Esophagus mucosa (tissue), 1 donor: ENCODE measurements around the gene ABCA4. TPM values are rescaled to one million over a fixed set of nuclear protein-coding genes. Genes with fewer than 3 reads are reported as not detected.

Experiments used
- ATAC-seq: fragments of 200-7000 bp; cut with Tn5 transposase; one replicate; pipeline ENCODE4 v1.9.1; 2020
- total RNA-seq: library from RNA; stranded (reverse); gene quantifications from one replicate; pipeline ENCODE4 v1.2.4, GENCODE V29; 2023
- donor health status: DM: yes; HTN: yes; CAD: no.

ABCA4 gene
- total RNA-seq, 1 donor from 2014 or later, result 0.08 TPM

DNA sequence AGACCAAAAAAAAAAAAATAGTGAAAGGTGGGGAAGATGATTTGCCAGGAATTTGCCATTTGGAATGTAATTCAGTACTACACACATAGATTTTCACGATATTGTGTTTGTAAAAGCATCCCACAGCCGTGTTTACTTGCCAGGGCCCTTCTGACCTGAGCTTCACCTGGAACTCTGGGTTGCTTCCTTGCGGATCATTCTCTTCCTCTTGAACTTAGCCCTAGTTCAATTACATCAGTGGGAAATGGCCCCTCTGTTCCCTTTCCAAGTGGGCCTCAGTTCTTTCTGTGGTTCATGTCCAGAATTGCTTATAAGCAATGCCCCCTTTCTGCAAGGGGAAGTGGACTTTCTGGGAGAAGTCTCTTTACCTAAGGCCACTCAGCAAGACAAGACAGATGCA is 41.0 kb downstream of the ABCA4 start:
- no peak for ATAC-seq

DNA sequence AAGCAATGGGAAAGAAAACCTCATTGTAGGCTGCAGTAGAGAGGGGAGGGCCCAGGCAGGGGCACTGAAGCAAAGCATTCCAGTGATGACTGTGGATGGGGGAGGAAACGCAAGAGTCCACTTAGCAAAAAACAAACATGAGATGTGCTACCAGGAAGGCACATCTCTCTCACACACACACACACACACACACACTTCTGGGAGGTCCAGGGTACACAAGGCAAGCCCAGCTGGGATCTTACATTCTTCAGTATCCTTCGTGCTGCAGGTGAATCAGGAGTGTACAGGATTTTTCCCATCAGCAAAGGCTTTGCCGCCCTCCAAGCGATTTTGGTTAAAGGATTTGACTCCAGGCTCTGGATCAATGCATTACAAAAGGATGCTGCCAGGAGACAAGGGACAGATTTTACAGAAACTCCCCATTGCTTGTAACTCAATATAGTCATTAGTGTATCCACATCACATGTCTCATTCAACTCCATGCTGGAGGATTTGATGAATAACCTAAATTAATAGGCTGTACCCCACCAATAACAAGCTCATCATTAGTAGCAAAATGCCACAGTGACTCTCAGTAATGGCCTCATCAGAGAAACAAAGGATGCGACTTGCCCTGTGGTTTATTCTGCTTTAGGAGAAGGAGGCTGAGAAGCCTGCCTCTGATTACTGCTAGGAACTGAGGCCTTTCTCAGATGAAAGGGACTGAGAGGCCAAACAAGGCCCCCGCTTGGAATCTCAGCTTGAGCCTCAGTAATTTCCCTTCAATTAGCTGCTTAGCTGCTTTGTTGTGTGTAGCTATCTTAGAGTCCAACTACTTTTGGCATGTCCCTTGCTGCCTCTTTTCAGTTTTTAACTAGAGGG is 41.6 kb downstream of the ABCA4 start:
- ATAC-seq, result no peak

DNA sequence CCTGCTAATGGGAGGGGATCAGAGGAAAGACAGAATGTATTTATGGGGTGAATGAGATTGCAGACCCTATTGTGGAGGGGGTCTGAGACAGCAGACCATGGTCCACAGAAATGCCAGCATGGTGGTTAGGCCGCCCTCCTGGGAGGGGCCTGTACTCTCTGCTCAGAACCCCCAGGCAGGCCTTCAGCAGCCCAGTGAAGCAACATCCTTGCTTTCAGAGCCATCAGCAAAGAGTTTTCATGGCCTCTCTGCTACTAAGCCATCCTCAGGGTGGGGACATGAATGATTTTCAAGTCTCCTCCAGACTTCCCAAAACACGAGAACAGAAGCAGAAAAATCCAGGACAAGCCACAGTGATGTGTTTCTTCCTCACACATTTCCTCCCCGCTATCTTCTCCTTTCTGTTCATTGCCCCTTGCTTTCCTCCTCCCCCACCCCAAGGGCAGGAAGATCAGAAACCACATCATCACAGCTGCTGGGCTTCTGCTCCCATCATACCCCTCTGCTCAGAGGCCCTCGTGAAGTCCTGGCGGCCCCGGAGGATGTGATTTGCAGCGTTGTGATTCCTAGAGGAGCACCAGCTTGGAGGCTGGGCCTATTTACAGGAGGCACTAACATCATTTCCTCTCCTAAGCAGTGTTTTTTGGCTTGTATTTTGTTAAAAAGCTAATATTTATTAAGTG is 48.0 kb downstream of the ABCA4 start:
- ATAC-seq, result no peak

DNA sequence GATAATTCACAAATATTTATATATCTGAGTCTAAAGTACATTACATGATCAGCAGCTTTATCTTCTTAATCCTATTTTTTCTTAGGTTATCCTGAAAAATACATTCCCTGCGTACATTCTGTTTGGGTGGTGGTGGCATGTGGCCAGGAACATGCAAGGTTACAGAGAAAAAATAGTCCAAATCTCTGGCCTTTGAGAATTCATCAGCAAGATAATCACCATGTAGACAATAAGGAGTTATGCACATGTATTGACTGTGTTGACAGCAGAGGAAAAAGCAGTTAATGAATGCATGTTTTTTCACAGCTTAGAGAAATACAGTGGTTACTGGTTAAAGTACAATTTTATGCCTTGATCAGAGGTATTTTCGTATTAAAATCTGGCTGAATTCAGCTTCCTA is 49.0 kb downstream of the ABCA4 start:
- ATAC-seq, result no peak

DNA sequence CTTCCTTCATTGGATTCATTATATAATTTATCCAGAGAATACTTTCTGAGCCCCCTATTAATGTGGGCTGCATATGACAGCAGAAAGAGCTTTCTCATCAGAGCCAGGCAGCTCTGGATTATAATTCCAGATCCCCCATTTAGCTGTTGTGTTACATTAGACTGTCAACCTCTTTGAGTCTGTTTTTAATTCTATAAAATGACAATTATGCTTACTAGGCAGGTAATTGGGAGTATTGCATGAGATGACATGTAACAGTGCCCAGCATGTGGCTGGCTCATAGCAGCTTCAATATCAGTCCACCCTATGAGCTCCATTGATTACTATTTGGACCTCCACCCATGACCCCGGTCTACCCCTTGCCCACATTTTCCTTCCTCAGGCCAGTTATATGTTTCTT is 49.6 kb downstream of the ABCA4 start:
- no peak for ATAC-seq

DNA sequence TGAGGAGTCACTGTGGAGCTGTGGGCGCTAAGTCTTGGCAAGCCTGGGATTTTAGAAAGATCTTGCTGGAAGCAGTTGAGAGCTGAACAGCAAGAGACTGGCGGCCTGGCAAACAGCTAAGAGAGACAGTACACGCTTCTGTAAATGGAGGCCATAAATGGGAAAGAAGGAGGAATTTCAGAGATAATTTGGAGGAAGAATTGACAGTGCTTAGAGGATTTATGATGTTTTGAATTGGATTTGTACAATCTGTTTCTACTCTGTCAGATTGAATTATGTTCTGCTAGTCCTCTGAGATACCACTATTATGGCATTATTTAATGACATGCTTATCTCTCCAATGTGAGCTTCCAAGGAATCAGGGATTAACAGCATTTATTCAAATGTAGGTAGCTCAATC is 50.1 kb downstream of the ABCA4 start:
- ATAC-seq, result no peak

DNA sequence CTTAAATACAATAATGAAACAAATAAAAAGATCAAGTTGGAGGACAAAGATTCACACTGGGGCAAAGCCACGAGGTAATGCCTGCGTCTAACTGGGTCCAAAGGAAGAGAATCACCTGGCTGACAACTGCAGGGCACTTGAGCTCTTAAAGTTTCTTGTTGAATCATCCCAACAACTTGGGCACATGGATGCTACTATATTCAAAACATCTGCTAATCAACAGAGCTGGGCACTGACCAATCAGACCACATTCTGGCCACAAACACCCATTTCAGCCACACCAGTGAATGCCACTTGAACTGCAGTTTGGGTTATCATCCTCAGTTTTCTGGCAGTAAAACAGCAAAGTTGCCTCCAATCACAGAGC is 51.0 kb downstream of the ABCA4 start:
- ATAC-seq, result no peak

DNA sequence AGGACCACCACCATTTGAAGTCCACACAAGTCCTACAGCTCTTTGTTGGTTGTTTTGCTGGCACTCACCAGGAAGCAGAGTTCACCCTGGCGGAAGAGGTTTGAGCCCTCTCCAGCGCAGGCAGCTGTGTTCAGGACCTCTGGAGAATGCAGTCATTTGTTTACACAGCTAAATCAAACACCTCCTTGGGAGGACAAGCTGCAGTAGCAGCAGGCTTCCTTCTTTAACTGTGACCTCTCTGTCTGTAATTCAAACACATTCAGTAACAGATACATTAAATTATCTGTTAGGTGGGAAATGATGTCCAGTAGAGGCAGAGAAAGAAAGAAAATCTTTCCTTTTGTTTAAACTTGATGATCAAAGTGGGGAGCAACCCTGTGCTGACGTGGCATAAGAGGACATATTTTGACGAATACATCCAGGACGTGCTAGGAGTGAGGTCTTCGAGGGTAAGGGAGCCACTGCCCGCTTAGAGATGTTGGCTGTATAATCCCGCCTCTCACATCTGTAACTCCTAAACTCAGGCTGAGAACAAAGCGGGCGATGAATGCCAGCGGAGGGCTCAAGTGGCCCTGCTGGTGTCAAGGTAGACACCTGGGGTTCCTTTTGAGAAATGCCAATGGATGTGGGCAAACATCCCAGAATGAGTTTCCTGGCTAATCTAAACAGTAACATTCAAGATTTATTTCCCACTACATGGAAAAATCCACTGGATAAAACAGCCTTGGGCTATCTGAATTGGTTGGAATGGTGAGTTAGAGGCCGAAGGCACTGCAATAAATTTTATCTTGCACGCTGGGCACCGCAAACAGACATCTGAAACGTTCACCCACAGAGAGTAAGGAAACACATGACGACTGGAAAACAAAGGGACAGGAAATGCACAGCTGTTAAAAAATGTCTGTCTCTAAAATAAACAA is 51.7 kb downstream of the ABCA4 start:
- ATAC-seq, result no peak

DNA sequence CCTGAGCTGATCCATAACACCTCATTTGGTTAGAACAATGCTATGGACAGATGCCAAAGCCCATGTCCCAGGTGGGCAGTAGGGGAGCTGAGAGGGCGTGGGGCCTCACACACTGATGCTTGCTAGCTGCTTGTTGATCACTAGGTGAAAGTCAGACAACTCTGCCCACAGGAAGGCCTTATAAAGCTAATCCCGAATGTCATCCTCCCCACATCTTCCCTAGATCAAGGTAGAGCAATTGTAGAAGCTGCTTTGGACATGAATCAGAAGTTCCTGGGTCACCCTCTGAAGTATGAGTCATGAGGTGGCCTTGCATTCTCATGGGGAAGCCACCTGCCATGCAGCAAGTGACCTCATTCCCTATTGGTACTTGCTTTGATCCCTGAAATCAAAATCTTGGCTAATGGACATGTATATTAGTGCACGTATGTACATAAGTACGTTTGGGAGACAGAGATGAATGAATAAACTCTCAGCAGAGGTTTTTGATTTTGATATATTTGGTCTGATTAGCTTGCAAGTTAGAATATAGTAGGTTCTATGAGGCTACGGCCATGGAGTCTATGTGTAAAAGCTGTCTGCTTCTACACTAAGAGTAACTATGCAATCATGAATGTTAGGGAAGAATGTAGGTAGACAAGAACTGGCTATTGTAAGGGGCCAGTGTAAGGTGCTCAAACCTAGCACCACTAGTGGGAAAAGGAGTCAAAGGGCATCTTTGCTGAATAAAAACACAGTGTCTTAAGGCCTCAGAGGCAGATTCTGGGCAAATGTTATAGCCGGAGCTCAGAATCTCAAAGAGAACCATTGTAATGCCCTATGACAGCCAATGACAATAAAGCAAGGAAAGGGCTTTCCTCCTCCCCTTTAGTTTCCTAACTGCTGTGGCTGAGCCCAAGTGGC is 52.6 kb downstream of the ABCA4 start:
- ATAC-seq, result peak; percentile 57

DNA sequence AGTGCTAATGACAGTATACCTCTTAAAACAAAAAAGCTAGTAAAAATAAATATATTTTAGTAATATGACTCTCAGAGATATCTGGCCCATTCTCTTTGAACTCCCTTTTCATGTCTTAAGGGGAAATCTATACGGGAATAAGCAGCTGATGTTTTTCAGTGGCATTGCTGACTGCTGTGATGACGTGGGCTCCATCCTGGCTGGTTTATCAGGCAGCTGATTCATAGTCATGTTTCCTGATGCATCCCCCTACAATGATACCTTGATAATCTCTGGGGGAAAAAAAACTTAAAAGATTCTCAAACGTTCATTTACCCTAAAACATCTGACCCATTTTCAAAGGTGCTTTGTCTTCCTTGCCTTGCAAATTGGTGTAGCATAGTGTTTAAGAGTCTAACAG is 53.8 kb downstream of the ABCA4 start:
- ATAC-seq, result no peak

DNA sequence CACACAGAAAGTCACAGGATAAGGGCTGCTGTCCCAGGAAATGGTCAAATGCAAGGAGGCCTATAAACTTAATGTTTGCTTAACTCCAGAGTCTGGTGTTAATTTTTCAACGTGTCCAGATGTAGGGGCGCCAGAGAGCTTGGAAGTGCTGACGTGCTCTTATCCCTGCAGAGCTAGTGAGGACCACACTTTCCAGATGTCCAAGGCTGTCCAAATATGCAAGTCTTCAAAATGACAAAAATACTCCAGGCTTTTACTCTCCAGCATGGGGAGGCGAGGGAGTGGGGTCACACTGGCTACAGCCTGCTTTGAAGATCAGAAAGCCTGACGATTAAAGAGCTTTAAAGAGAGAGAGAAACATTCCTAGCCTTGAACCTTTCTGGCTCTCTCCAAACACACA is 57.6 kb downstream of the ABCA4 start:
- peak; percentile 18 for ATAC-seq

DNA sequence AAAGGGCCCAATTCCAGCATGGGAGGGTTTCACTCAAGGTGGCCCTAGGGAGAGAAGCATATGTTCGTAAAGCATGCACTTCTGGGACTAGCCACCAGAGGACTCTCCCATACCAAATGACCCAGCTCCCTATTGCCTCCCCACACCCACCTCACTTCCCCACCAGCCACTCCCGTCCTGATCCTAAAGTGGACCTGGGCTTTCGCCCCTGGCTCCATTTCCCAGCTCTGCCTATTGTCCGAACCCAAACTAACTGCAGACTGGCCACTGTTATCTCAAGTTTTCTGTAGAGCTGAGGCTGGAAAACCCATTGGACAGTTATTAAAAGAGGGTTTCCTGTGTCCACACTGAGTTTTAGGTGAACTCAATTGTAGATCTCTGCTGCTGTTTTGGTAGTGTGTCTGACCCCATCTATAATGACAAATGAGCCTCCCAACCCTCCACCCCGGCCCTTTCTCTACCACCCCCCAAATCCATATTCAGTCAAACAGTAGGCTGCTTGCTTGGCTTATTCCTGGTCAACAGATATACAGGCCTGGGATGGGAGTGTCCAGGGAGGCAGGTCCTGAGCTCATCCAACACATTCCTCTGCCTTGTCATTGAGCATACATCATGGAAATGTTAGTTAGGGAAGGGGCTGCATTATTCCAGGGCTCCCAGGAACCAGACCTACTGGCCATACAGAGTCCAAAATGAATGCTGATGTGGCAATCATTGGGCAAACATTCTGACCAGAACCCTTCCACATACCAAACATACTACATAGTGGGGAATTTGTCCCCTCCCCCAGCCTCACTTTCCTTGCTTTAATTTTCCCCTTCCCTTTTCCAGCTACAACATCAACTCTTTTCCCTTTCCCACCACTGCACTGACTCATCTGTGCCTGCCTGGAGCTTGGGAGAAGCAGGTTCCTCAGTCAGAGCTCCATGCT is 59.2 kb downstream of the ABCA4 start:
- peak; percentile 80 for ATAC-seq

DNA sequence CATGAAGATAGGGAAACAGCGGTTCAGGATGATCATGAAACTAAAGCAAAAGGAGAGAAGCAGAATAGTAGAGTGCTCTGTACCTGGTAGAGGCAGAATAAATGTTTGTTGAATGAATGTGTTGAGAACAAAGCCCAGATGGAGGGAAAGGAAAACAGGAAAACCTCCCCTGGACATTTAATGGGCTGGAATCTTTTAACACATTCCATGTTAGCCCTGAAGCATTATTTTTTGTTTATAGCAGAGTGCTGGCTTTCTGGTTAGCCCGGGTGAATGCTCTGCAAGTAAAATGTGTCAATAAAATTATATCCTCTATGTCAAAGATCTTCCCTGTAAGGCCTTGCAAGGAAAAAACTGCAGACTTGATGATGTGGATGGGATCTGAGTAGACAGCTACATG is 60.2 kb downstream of the ABCA4 start:
- ATAC-seq, result no peak

DNA sequence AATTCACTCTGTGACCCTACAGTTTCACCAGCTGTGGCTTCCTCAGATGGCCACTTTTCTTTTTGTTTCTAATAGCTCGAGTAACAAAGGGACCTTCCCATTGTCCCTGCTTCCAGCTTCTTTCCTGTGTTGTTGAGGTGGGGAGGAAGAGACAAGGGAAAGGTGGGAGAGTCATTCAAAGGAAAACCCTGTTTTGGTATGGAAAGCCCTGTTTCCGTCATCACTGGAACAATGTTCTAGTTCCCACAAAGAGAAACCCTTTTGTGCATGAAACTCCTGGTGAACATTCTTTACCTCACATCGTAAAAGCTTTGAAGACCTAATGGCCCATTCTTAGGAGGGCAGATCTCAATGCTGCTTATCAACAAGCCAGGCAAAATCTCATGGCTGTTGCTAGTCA is 62.2 kb downstream of the ABCA4 start:
- ATAC-seq, result no peak

DNA sequence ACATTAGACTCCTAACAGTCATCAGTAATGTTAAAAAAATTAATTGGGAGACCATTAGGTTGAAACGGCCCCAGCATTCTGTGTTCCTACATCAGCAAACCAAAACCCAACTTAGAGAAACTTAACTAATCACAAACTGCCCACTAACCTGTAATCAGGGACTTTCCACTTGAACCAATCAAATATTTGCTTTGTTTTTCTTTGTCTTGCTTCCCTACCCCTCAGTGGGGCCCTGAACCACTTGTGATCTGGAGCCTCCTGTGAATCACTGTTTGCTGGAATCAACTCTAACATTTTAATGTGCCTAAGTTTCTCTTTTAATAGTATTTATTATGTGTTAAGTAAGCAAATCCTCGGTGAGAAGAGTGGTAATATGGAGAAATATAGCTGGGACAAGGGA is 64.0 kb downstream of the ABCA4 start:
- ATAC-seq, result no peak

DNA sequence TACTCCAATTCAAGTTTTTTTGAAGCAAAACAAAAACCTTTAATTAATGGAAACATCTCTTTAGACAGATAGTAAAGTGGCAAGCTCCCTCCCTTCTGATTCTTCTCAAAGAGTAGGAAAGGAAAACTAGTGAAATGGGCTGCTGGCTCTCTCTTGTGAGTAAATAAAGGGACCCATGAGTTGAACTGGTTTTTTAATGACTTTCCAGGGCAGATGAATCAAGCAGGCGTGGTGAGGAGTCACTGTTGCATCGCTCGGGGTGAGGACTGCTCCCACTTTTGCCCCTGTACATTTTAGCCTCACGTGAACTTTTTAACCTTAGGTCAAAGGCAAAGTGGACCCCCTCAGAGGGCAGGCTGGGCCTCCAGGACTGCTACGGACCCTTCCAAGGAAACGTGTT is 64.8 kb downstream of the ABCA4 start:
- ATAC-seq, result peak; percentile 11

DNA sequence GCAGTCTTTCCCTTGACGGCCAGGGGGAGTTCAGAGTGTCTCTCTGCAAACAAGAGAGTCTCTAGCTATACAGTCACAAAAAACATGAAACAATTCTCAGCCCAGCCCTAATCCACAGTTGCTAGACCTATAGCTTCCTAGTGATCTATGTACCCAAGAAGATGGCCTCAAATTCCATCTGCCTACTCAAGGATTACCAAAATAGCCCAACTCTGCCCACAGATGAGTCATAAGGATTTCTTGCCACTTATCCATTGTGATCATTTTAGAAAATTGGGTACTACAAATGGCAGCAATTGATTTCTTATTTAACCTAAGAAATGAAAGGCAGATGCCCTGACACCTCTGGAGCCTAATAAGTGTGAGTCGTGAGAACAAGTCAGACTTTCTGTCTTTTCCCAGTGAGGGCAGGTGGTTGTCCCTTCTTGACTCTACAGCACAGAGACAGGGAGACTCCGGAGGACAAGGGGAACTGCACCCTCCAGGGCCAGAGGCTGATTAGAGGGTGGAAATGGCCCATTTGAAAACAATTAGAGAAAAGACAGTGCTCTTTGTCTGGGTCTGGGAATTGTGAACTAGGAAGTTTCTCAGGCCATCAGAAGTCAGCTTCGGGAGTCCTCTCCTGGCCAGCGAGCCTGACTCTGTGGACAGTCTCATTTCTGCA is 65.4 kb downstream of the ABCA4 start:
- no peak for ATAC-seq

DNA sequence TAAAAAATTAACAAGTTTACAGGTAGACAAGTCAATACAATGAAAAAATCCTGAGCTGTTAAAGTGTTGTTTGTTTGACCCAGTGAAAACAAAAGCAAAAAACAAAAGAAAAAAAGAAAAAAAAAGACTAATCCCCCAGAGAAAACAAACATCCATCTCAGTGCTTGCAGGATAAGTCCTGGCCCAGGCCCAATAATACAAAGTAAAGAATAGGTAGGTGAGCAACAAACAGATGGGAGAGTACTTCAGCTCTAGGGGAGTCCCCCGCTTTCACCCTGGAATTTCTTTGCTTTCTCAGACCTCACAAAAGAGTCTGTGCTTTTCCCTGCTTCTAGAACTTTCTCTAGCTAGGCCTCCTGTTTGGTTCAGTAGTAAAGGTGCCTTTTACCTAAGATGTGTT is 70.3 kb downstream of the ABCA4 start:
- no peak for ATAC-seq

DNA sequence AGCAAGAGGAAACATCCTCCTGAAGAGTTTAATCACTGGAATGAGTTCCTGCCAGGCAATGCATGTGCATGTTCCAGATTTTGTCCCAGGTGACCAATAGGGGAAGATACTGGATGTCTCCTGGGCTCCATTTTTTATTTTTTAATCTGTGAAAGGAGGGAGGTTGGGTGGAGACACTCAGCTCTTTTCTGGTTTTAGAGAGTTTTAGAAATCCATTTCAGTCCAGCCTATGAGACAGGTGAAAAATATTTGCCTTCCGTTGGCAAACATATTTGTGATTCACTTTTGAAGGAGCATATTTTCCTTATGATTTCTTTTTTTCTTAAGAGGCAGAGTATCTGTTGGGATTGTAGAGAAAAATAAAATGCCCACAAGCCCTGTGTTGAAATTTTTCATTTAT is 70.7 kb downstream of the ABCA4 start:
- no peak for ATAC-seq

DNA sequence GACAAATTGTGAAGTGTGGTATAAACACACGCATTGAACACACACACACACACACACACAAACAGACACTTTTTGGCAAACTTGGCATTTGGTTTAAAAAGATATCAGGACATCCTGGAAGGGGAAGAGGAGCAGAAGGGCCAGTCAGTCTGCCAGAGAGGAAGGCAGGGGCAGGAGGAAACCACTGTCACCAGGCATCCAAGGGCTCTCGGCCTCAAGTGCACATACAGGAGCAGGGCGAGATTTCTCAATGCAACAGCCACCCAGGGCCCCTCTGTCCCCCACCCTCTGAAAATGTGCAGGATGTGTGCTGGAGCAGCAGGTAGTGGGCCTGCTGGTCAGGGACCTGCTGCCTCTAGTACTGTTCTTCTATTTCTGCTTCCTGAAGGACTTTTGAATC is 71.2 kb downstream of the ABCA4 start:
- no peak for ATAC-seq
